Measurements from ENCODE around the gene KLF5.

- TF ChIP-seq CTCF (IDR thresholded peaks at IDR 0.05) (no peak), ZFX (IDR thresholded peaks at IDR 0.05; ENCODE audit: borderline replicate concordance) (no peak)
Measured at GRCh38 chr13:73077865-73078264, 19.1 kb downstream of the KLF5 start.

All from 22Rv1 (cell line).